Activated CD4-positive, alpha-beta T cell treated with anti-CD3 and anti-CD28 coated beads, Interleukin-2, amount 50 U/mL, for 16 hours (primary cell): ENCODE data around the gene COL28A1.
"Not testable (repeated sequence)": the region's sequence is repeated elsewhere in the genome, so short reads cannot be mapped to it uniquely, and the experiment has no call there.

Experiments
- DNase-seq: peaks from one replicate; pipeline ENCODE4 v3.0.0-alpha.2; 2020

Gene COL28A1

GRCh38 chr7:7408001-7408770 lies 127.5 kb downstream of the COL28A1 start:
- DNase-seq: no peak

- no peak for DNase-seq
Measured at GRCh38 chr7:7405461-7405860, 130.2 kb downstream of the COL28A1 start.

GRCh38 chr7:7399707-7400106 lies 136.0 kb downstream of the COL28A1 start:
- DNase-seq: no peak

GRCh38 chr7:7395785-7396184 lies 139.9 kb downstream of the COL28A1 start:
- no peak for DNase-seq

GRCh38 chr7:7388164-7388563 lies 147.5 kb downstream of the COL28A1 start:
- not testable (repeated sequence) for DNase-seq

- no peak for DNase-seq
Measured at GRCh38 chr7:7385421-7385820, 150.3 kb downstream of the COL28A1 start.

GRCh38 chr7:7384228-7384627 lies 151.4 kb downstream of the COL28A1 start:
- no peak for DNase-seq

GRCh38 chr7:7375538-7375937 lies 160.1 kb downstream of the COL28A1 start:
- no peak for DNase-seq

- DNase-seq: no peak
Measured at GRCh38 chr7:7370076-7370475, 165.6 kb downstream of the COL28A1 start.

- DNase-seq: peak; percentile 2
Measured at GRCh38 chr7:7369134-7369533, 166.5 kb downstream of the COL28A1 start.

GRCh38 chr7:7354674-7355073 lies 181.0 kb downstream of the COL28A1 start:
- no peak for DNase-seq

GRCh38 chr7:7352845-7353244 lies 182.8 kb downstream of the COL28A1 start:
- no peak for DNase-seq

- DNase-seq: no peak
Measured at GRCh38 chr7:7351832-7352231, 183.8 kb downstream of the COL28A1 start.

GRCh38 chr7:7351156-7351555 lies 184.5 kb downstream of the COL28A1 start:
- no peak for DNase-seq

- DNase-seq: no peak
Measured at GRCh38 chr7:7349156-7349555, 186.5 kb downstream of the COL28A1 start.

GRCh38 chr7:7347045-7347444 lies 188.6 kb downstream of the COL28A1 start:
- no peak for DNase-seq

GRCh38 chr7:7344583-7344982 lies 191.1 kb downstream of the COL28A1 start:
- DNase-seq: no peak

GRCh38 chr7:7335909-7336308 lies 199.8 kb downstream of the COL28A1 start:
- DNase-seq: no peak

GRCh38 chr7:7335215-7335614 lies 200.5 kb downstream of the COL28A1 start:
- no peak for DNase-seq

GRCh38 chr7:7333610-7334009 lies 202.1 kb downstream of the COL28A1 start:
- no peak for DNase-seq

- DNase-seq: no peak
Measured at GRCh38 chr7:7331523-7331922, 204.2 kb downstream of the COL28A1 start.

GRCh38 chr7:7330997-7331396 lies 204.7 kb downstream of the COL28A1 start:
- DNase-seq: no peak

- no peak for DNase-seq
Measured at GRCh38 chr7:7329326-7329725, 206.3 kb downstream of the COL28A1 start.

GRCh38 chr7:7327423-7327822 lies 208.2 kb downstream of the COL28A1 start:
- DNase-seq: no peak

- DNase-seq: no peak
Measured at GRCh38 chr7:7324698-7325097, 211.0 kb downstream of the COL28A1 start.
